HG02973 (cell line): ENCODE data around the gene ZSCAN30.

ENCODE experiments used
- ATAC-seq: cut with Tn5 transposase; IDR thresholded peaks from one replicate; pipeline ENCODE4 v1.9.1; 2021; ENCODE audit warnings: moderate library complexity; ENCODE audit not compliant: unreplicated experiment

ZSCAN30 gene

DNA sequence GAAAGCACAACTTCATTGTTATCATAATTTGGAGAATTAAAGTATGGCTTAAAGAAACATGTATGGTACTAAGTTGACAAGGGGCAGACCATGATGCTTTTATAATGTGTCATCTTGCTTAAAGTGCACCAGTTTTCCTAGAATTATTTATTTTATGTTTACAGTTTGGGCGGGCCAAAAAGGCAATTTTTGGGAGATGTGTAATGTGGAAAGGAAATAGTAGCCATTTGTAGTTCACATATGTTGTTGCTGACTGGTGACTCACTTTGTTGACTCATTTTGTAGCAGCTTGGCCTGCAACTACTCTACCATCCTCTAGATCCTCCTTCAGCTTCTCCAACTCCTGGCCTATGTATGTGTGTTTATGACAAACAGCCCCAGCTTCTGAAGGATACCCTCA lies 7.7 kb downstream of the ZSCAN30 start:
- no peak for ATAC-seq

DNA sequence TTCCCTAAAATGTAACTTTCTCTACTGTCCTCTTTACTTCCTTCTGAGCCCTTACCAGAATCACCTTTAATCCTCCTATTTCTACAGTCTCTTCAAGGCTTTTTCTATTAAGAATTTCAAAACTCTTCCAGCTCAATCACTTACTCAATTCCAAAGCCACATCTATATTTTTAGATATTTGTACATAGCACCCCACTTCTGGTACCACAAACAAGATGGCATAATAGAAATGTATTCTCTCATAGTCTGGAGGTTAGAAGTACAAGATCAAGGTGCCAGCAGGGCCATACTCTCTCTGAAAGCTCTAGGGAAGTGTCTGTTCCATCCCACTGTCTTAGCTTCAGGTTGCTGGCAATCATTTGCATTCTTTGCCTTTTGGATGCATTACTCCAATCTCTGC lies 11.1 kb downstream of the ZSCAN30 start:
- no peak for ATAC-seq

DNA sequence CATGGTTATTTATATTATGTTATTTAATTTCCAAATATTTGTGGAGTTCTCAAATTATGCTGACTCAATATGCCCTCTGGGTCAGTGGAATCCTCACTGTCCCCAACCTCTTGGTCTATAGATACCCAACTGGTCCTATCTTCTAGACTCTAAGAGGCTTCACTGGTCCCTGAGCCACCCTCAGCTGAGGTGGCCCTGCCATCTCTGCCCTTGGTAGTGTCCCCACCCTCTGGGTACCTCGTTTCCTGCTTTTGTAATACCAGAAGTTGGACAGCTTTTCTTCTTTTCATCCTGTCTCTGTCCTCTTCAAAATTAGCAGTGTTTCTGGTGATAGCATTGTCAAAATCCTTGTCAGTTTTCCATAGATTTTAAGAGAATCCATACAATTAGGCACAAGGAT lies 11.9 kb downstream of the ZSCAN30 start:
- ATAC-seq: no peak

DNA sequence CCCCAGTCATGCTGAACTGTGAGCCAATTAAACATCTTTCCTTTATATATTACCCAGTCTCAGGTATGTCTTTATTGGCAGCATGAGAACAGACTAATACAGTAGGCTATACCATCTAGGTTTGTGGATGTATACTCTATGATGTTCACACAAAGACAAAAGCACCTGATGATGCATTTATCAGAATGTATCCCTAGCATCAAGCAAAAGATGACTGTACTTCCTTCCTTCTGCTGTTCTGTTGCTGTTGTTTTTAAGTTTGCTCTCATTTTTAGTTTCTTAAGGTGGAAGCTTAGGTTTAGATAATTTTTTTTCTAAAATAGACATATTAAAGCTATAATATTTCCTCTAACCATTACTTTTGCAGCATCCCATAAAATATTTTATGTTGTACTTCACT lies 12.4 kb downstream of the ZSCAN30 start:
- ATAC-seq: no peak

DNA sequence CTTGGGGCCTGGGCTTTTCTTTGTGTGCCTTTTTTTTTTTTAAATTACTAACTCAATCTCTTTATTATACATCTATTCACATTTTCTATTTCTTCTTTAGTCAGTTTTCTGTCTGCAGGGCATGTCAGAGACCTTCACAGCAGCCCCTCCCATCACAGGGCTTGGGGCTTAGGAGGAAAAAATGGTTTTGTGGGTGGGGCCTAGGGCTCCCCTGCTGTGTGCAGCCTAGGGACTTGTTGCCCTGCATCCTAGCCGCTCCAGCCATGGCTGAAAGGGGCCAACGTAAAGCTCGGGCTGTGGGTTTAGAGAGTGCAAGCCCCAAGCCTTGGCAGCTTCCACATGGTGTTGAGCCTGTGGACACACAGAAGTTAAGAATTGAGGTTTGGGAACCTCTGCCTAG lies 13.8 kb downstream of the ZSCAN30 start:
- ATAC-seq: no peak

DNA sequence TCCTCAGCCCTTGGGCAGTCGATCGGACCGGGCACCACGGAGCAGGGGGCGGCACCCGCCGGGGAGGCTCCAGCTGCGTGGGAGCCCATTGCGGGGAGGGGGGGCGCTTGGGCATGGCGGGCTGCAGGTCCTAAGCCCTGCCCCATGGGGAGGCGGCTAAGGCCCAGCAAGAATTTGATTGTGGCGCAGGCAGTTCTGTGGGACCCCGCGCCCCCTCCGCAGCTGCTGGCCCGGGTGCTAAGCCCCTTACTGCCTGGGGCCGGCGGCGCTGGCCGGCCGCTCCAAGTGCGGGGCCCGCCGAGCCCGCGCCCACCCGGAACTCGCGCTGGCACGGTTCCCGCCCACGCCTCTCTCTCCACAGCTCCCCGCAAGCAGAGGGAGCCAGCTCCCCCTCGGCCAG lies 18.4 kb downstream of the ZSCAN30 start:
- ATAC-seq: no peak

DNA sequence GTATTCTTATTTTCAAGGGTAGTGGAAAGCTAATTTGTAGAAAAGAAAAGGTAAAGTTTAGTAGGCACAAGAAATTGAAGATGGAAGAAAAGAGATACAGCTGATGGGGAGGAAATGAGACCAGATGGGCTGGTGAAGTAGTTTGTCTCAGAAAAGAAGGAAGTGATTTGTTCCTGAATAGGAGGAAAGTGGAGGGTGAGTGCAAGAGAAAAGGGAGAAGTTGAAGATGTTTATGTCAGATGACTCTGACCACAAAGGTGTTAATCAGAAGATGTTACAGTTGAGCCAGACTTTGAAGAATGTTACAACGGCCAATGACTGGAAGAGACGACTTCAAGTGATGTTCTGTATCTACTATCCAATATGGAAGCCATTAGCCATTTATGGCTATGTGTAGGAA lies 21.2 kb downstream of the ZSCAN30 start:
- no peak for ATAC-seq

DNA sequence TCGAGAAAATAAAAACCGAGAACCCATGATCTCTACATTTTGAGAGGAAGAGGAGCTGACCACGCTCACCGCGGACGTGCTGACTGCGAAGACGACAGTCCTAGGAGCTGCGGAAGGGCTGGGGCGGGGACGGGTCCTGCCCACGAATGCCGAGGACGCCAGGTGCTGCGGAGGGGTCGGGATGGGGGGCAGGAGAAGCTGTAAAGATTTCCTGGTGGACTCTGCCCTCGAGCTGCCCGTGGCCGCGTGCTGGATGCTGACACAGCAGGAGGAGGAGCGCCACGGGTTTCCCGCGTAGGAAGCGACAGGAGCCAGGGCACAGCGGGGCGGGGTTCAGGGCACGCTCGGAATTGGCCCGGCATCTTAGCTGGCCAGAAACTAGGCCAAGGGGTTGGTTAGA lies 22.2 kb downstream of the ZSCAN30 start:
- ATAC-seq: no peak

DNA sequence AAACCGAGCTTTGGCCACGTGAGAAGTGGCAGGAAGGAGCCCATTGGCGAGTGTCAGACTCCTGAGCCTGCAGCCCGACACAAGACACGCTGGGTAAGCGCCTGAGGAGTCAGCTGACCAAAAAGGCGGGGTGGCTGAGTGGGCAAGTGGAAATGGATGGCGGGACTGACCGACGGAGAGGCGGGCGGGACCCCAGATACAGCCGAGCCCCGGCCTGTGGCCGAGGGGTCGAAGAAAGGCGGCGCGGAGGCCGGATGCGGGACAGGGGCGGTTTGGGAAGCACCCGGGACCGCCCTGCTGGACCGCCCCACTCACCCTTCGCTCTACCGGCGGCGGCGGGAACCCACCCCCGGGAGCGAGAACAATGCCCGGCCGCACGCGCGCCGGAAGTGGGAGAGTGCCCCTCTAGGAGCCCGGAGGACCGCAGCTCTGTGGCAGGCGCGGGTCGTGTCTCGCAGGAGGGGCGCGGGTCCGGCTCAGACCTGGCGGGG lies 22.8 kb downstream of the ZSCAN30 start:
- ATAC-seq: peak; percentile 61

DNA sequence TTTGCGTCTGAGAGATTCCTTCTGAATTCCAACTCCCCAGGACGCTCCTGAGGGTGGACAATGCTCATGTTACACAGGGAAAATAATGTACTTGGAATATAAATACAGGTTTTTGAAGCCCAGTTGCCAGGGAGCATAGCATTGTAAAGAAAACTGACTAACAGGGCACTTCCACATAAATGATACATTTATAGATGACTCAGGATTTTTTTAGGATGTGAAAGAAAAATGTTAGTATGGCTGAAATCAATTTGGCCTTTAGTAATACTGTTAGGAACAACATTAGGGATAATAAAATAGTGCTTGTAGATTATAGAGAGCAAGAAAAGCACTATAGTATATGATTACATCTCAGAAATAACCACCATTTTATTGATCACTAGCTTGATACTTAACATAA lies 25.6 kb downstream of the ZSCAN30 start:
- ATAC-seq: no peak

DNA sequence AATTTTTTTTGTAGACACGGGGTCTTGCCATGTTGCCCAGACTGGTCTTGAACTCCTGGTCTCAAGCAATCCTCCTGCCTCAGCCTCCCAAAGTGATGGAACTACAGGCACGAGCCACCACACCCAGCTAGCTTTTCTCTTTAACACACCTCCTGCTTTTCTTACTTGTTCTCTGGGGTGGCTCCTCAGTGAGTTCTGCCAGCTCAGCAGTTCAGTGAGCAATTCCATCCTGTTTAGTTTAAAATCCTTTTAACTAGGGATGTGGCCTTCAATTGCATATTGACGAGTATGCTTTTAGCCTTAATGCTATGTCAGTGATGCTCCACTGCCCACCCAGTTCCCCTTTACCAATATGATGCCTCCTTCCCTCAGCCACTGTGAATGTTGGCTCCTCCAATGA lies 33.1 kb downstream of the ZSCAN30 start:
- no peak for ATAC-seq

DNA sequence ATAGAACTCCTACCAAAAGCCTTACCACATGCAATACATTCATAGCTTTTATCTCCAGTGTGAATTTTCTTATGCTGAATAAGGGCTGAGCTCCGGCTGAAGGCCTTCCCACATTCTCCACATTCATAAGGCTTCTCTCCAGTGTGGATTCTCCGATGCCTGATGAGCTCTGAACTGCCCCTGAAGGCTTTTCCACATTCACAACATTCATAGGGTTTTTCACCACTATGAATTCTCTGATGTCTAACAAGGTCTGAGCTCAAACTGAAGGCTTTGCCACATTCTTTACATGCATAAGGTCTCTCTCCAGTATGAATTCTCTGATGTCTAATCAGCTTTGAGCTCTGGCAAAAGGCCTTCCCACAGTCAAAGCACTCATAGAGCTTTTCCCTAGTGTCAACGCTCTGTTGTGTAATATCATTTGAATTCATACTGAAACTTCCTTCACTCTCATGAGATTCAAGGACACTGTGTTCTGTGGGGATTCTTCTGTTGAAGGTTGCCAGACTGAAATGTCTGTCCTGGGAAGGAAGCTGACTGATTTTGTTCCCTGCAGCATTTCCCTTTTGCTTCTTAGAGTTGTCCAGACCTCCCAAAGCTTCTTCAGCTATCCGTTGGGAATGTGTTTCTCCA lies 36.3 kb downstream of the ZSCAN30 start:
- ATAC-seq: no peak

DNA sequence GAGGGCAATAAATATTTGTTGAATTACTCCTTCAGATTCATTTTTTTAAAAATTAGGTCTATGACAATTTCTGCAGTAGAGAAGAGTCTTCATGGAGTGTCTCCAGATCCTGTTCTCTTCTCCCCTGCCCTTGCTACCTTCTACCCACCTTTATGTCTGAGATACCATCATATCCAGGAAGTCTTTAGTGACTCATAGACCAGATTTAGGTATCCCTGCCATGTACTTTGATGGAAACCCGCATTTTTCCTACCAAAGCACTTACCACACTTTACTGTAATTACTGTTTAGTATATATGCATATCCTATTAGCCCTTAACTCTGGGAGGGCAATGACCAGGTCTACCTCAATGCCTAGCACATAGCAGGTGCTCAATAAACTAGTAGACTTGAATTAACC lies 37.6 kb downstream of the ZSCAN30 start:
- ATAC-seq: no peak

DNA sequence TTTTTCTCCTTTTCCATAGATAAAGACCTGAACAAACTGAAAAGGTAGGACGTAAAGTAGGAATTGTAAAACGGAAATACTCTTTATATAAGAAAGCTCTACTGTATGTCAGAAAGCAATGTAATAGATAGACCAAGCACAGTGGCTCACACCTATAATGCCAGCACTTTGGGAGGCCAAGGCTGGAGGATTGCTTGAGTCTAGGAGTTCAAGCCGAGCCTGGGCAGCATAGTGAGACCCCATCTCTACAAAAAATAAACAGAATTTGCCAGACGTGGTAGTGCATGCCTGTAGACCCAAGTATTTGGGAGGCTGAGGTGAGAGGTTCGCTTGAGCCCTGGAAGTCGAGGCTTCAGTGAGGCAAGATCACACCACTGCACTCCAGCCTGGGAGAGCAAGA lies 41.6 kb downstream of the ZSCAN30 start:
- no peak for ATAC-seq

DNA sequence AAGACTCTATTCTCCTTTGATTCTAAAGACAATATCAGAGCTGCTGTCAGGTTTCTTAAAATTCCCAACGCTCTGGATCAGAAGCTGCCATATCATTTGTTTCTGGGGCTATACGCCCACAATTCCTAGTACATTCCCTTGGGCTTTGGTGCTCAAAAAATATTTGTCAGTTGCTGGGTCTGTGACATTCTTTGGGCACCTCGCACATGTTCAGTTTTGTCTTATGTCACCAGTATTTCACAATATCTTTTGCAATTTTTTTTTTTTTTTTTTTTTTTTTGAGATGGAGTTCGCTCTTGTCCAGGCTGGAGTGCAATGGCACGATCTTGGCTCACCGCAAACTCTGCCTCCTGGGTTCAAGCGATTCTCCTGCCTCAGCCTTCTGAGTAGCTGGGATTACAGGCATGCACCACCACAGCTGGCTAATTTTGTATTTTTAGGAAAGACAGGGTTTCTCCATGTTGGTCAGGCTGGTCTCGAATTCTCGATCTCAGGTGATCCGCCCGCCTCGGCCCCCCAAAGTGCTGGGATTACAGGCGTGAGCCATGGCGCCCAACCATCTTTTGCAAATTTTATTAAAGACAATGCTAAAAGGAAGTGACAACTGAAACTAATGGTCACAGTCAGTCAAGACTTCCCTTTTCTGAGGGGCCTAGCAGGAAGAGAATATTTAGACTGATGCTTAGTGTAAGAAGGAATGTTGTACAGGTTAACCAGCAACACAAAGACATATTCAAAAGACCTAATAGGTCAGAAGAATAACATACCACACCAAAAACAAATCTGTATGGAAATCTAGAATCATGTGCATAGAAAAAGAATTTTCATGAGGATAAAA lies 42.4 kb downstream of the ZSCAN30 start:
- ATAC-seq: no peak

DNA sequence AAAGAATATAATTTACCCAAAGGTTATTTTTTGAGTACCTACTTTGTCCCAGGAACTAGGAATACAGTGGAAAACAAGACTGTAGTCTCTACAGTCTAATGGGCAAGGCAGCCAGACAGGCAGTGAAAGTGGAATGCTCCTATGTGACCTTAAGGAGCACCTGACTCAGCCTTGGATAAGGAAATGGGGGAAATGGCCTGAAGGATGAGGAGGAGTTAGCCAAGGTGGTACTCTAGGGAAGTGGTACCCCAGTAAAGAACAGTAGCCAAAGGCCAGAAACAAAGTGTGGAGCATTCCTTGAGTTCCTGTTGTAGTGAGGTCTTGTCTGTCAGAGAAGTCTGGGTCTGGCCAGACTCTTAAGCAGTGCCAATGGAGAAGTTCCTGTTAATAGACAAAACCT lies 43.2 kb downstream of the ZSCAN30 start:
- no peak for ATAC-seq

DNA sequence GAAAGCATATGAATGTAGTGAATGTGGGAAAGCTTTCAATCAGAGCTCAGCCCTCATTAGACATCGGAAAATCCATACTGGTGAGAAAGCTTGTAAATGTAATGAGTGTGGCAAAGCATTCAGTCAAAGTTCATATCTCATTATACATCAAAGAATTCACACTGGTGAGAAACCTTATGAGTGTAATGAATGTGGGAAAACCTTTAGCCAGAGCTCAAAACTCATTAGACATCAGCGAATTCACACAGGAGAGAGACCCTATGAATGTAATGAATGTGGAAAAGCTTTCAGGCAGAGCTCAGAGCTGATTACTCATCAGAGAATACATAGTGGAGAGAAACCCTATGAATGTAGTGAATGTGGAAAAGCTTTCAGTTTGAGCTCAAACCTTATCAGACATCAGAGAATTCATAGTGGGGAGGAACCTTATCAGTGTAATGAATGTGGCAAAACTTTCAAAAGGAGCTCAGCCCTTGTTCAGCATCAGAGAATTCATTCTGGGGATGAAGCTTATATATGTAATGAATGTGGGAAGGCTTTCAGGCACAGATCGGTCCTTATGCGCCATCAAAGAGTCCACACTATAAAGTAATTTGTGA lies 44.2 kb downstream of the ZSCAN30 start:
- no peak for ATAC-seq

DNA sequence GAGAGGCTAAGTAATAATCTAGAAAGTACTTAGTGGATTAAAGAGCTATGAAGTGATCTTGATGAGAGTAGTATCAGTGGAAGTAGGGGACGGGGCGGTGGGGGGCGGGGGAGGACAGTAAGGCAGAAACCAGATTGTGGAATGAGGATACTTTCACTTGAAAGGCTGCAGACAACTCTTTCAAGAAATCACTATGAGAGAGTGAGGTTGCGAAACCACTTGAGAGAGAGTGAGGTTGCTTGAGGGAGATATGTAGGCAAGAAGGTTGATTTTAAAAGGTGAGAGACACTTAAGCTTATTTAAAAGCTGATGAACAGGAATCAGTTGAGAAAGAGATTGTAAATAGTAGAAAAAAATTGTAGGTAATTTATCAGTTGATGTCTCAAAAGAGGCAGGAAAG lies 45.4 kb downstream of the ZSCAN30 start:
- ATAC-seq: no peak

DNA sequence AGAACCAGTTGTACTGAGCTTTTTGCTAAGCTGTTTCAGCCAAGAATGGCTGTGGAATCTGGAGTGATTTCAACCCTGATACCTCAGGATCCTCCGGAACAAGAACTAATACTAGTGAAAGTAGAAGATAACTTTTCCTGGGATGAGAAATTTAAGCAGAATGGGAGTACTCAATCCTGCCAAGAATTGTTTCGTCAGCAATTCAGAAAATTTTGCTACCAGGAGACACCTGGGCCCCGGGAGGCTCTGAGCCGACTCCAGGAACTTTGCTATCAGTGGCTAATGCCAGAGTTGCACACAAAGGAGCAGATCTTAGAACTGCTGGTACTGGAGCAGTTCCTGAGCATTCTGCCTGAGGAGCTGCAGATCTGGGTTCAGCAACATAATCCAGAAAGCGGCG lies 47.6 kb downstream of the ZSCAN30 start:
- no peak for ATAC-seq

DNA sequence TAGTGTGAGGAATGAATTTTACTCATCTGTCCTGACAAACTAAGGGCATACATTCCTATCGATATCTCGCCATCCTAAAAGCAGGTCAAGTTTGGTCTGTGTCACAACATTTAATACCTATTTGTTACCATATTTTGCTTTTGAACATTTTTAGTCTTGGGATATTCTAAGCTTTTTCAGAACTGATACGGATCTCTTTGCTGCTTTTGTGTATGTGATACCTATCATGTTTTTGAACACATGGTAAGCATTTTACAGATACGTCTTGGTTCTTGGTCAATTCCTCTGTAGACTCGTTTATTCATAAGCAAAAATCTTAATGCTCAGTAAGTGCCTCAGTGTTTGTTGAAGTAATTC lies 48.6 kb downstream of the ZSCAN30 start:
- ATAC-seq: peak; percentile 0

DNA sequence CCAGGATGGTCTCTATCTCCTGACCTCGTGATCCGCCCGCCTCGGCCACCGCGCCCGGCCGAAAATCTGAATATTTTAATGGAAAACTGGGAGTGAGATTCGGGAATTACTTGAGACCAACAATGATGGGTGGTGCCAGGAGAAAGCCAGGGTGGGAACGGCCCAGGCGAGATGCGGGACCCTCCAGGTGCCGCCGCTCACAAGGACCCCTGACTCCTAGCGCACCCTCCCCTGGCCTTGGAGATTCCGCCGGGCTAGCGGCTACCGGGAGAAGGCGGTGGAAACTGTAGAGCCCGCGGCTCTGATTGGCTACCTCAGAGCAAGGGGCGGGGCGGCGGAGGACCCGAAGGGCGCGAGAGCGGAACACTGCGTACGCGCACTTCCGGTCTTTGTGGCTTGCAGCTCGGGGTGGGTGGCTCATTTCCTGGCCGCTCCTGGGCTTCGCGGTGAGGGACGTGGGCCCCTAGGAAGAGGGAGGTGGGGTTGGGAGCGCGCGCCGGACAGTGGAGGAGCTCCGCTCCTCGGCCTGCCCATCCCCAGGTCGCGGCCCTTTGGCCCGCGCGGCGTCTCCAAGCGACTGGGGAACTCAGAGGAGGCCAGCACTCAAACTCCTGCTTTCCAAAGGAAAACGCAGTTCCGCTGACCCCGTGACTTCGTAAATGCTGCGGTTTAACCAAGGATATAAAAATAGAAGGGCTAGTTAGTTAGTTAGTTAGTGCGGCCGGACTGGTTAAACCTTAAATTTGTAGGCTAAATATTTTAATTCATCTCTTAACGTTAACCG lies 49.2 kb downstream of the ZSCAN30 start, which contains the start of gene ZNF397:
Gene ZNF397, plus strand, starts transcription at position 371 of the 784 bp plus-strand sequence. CDS start 1,437 bp downstream, outside the sequence.
- ATAC-seq: peak; percentile 99
